ENCODE results near the gene DNAAF5.

Gene DNAAF5

DNA sequence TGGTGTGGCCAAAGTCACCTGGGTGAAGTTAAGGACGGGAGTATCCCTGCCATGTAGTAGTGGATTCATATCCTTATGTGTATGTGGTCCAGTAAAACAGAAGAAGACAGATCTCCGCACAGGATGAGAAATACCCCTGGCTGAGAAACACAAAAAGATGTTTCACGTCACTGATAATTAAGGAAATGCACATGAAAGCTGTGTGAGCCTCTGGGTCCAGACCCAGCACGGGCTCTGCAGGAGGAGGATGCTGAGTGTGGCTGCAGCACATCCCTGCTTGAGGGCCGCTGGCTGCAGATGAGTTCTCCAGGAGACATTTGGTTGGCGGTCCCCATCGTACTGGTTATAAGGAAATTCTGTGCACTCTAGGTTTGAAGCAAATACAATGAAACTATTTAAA, 97.6 kb downstream of the DNAAF5 start:
- no peak overlapping the region for H3K4me3 ChIP-seq (ENCODE audit: low read length)
- DNase-seq (ENCODE audit: low read depth), result no peak
- TF ChIP-seq, protein P1, sequence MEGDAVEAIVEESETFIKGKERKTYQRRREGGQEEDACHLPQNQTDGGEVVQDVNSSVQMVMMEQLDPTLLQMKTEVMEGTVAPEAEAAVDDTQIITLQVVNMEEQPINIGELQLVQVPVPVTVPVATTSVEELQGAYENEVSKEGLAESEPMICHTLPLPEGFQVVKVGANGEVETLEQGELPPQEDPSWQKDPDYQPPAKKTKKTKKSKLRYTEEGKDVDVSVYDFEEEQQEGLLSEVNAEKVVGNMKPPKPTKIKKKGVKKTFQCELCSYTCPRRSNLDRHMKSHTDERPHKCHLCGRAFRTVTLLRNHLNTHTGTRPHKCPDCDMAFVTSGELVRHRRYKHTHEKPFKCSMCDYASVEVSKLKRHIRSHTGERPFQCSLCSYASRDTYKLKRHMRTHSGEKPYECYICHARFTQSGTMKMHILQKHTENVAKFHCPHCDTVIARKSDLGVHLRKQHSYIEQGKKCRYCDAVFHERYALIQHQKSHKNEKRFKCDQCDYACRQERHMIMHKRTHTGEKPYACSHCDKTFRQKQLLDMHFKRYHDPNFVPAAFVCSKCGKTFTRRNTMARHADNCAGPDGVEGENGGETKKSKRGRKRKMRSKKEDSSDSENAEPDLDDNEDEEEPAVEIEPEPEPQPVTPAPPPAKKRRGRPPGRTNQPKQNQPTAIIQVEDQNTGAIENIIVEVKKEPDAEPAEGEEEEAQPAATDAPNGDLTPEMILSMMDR (conservative IDR thresholded peaks at IDR 0.05; ENCODE audit: low read length), result no peak

DNA sequence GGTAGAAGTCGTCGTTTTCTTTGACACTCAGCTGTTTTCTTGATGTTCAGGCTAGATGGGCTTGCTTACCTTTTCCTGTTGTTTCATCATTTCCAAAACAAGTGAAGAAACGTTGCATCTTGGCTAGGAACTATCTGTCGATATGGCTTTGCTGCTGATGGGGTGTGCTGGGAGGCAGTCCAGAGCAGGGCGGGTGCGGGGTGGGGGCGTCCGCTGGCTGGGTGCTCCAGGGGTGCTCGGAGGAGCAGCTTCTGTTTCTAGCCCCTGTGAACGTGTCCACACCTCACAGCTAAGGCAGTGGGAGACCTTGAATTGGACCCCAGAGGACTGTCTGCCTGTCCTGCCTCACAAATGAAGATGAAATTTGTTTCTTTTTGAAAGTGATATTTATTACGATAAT, 98.2 kb downstream of the DNAAF5 start:
- TF ChIP-seq, protein P1 (conservative IDR thresholded peaks at IDR 0.05; ENCODE audit: low read length), result no peak
- H3K4me3 ChIP-seq (ENCODE audit: low read length), result peak overlapping the region; percentile 41
- DNase-seq (ENCODE audit: low read depth), result peak; percentile 31

DNA sequence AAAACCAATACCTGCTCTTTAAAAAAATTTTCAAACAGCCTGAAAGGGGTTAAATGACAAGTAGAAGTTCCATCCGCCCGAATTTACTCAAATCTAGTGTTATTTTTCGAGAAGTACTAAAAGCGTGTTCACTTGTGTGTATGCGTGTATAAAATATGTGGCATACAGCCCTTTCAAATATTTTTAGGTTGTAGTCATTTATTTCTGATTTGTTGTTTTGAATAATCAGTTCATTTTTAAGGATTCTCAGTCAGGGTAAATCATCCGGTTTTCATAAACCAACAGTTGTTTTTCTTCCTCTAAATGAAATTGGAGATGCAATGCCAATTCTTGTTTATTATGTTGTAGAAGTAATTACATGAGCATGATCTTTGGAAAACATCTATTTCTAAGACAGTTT, 98.9 kb downstream of the DNAAF5 start:
- DNase-seq (ENCODE audit: low read depth), result peak; percentile 76
- no peak overlapping the region; the same call in none of the 2 replicates for H3K4me3 ChIP-seq (ENCODE audit: low read length)
- TF ChIP-seq, protein P1 (conservative IDR thresholded peaks at IDR 0.05; ENCODE audit: low read length), result no peak

DNA sequence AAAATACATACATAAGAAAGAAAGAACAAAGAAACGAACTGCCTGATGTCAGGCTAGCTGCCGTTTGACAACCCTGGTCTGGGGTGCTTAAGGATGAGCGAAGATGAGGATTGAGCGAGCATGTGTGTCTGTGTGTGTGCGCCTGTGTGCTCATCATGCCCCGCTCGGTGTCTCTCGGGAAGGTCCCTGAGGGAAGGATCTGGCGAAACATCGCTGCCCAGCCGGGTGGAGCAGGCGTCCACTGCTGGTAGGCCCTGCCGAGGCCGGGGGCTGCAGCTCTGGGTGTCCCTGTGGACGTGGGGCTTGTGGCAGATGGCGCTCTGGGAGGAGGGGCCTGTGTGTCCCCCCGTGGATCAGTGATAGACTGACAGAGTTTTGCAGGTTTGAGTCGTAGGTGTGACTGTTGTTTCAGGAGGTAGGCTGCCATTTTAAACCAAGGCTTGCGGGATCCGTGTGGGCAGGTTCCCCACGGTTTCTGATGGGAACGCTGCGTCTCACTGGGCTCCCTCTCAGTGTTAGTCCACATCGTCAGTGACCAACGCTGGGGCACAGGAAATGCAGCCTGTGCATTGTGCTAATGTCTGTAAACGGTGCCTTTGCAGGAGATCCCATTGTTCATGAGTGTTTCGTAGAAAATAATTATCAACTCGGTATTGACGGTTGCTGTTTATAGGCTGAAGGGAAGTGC, 99.9 kb downstream of the DNAAF5 start:
- TF ChIP-seq, protein P1 (conservative IDR thresholded peaks at IDR 0.05; ENCODE audit: low read length), result no peak
- DNase-seq (ENCODE audit: low read depth), result peak; percentile 30
- H3K4me3 ChIP-seq (ENCODE audit: low read length), result no peak overlapping the region

- no peak for DNase-seq (ENCODE audit: low read depth)
- TF ChIP-seq, protein P1 (conservative IDR thresholded peaks at IDR 0.05; ENCODE audit: low read length), result no peak
- no peak overlapping the region for H3K4me3 ChIP-seq (ENCODE audit: low read length)
Observed at GRCh38 chr7:828793-829561, 102.5 kb downstream of the DNAAF5 start.

DNA sequence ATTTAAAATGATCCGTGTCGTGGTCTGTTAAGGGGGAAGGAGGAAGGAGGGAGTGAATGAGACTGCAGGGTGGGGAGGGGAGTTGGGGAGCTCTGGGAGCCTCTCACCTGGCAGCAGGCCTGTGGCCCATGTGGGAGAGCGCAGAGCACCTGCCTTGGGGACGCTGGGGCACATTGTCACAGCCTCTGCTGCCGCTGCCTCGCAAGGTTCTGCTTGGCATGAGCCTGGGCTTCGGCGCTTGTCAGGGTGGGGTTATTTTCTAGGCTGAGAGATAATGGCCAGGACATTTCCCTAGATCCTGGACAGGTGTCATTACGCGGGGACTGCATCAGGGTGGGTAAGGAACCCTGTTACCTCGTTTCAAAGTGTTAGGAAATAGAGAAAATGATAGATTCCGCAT, 103.6 kb downstream of the DNAAF5 start:
- TF ChIP-seq, protein P1 (conservative IDR thresholded peaks at IDR 0.05; ENCODE audit: low read length), result no peak
- H3K4me3 ChIP-seq (ENCODE audit: low read length), result no peak overlapping the region
- no peak for DNase-seq (ENCODE audit: low read depth)

Measured in AG10803 (cell line).